GM18505 (cell line): ENCODE measurements around the gene NEUROD2.

Experiments
- ATAC-seq: cut with Tn5 transposase; IDR thresholded peaks from one replicate; pipeline ENCODE4 v1.9.1; 2021; ENCODE audit not compliant: unreplicated experiment
- POLR2A ChIP-seq: IDR thresholded peaks from 4 replicates; pipeline ENCODE4 v1.6.1; 2011; ENCODE audit warnings: borderline replicate concordance; ENCODE audit not compliant: insufficient read depth, insufficient read length; ENCODE audit errors: extremely low read depth

Gene NEUROD2

DNA sequence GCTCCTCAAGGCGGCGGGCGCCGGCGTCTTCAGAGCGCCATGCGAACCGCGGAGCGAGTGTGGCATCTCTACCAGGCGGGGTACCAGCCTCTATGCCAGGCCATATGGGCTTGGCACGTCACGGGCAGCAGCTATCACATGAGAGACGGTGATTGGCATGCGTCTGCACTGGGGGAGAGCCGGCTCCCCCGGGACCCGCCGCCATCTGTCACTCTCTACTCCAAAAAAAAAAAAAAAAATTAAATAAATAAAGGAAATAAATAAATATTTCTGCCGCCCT lies at the start of gene NEUROD2:
TSS of gene NEUROD2 (minus strand) at position 70 of the 280 bp plus-strand sequence. CDS start 1,321 bp downstream, outside the sequence.
- ATAC-seq, result no peak
- TF ChIP-seq POLR2A, result no peak

DNA sequence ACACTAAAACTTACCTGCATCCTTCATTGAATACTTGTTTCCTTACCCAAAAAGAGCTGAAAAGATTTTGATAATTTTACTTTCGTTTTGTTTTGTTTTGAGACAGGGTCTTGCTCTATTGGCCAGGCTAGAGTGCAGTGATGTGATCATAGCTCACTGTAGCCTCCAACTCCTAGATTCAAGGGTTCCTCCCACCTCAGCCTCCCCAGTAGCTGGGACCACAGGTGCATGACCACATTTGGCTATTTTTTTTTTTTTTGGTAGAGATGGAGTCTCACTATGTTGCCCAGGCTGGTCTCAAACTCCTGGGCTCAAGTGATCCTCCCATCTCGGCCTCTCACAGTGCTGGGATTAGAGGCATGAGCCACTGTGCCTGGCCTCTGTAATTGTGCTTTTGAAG lies 47.4 kb upstream of the NEUROD2 start:
- no peak for ATAC-seq

DNA sequence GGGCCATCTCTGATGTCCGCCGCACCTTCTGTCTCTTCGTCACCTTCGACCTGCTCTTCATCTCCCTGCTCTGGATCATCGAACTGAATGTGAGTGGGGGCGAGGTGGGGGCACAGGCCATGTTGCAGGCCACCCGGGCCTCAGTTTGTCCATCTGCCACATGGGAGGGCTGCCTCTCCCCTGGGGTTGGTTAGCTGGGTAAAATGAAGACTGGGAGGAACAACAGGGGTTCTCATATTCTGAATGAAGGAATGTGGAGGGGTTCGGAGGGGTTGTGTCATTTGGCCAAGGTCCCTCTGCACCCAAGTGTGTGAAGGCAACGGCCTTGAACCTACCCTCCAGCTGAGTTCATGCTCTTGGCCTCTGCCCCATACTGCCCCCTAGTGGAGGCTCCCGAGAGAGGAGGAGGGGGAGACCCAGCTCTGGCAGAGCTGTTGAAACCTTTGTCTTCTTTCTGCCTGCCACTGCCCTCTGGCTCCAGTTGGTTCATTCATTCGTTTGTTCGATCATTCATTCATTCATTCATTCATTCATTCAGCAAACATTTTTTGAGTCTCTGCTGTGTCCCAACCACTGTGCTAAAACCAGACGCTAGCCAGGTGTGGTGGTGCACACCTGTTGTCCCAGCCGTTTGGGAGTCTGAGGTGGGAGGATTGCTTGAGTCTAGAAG lies 46.1 kb upstream of the NEUROD2 start:
- no peak for ATAC-seq
- no peak for TF ChIP-seq POLR2A

More for the DNA sequence above, 47.4 kb upstream of the NEUROD2 start:
- TF ChIP-seq POLR2A, result no peak

DNA sequence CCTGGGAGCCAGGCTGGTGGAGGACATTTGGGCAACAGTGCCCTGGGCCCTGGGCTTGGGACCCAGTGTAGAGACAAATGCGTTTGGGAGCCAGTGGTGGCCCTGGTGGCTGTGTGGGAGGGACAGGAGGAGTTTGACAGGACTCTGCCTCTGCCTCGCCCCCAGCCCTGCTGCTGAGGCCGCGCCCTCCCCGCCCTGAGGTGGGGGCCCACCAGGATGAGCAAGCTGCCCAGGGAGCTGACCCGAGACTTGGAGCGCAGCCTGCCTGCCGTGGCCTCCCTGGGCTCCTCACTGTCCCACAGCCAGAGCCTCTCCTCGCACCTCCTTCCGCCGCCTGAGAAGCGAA lies 45.6 kb upstream of the NEUROD2 start:
- ATAC-seq, result no peak
- TF ChIP-seq POLR2A, result no peak

DNA sequence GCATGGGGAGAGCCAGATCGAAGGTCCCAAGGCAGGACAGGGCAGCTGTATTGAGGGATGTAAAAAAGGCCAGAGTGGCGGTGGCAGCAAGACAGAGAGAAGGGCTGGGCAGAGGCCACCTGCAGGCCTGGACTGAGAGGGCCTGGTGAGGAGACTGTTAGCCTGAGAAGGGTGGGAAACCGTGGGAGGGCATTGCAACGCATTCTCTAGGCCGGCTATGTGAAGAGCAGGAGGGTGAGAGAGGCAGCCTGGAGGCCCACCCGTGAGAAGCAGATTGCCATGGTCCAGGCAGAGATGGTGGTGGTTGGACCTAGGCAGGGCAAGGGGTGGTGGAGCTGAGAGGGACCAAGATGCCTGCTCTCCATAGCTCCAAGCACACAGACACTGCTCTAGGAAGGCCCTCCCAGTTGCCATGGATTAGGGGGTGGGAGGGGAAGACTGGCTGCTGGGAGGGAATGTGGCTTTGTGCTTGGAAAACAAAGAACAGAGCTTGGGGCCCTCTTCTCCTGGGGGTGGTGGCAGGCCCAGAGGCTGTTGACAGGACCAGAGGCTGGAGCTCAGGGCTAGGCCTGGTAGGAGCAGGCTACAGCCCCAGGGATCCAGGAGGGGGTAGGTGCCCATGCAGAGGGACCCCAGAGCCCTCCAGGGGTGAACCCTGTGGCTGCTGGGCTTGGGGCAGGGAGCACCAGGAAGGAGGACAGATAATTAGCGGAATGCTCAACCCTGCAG lies 45.0 kb upstream of the NEUROD2 start:
- no peak for TF ChIP-seq POLR2A
- no peak for ATAC-seq

DNA sequence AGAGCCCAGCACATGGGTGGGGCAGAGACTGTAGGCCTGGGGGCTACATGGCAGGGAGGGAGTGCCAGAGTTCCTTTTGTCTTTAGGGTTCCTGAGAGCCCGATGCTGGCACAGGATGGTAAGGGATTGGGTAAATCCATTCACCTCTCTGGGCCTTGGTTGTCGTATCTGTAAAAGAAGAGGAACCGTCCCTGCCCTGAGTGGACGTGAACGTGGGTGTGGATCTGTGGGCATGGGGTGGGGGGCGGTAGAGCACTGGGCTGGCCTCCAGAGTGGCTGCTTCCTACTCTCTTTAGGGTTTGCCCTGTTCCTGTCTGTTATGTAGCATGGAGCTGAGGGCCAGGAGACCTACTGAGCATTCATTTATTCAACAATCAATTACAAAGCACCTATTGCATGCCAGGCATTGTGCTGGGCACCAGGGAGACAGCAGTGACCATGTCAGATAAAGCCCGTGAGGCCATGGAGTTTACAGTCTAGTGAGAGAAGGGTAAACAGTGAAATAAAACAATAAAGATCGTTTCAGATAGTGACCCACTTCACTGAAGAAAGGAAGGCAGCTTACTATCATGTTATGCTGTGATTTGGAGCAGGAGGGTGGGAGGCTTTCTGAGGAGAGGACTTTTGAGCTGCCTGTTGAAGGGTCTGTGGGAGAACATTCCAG lies 44.3 kb upstream of the NEUROD2 start:
- TF ChIP-seq POLR2A, result no peak
- ATAC-seq, result no peak

DNA sequence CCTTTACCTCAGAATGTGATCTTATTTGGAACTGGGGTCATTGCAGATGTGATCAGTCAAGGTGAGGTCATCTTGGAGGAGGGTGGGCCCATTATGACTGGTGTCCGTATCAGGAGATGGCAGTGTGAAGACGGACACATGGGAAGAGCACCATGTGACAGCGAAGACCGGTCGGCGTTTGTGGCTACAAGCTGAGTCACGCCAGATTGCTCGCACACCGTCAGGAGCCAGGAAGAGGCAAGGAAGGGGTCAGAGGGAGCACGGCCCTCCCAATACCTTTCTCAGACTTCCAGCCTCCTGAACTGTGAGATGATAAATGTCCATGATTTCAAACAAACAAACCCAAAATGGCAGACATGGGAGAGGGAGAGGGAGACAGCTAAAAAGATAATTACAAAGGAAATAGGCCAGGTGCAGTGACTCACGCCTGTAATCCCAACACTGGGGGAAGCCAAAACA lies 42.4 kb upstream of the NEUROD2 start:
- ATAC-seq, result no peak
- no peak for TF ChIP-seq POLR2A

DNA sequence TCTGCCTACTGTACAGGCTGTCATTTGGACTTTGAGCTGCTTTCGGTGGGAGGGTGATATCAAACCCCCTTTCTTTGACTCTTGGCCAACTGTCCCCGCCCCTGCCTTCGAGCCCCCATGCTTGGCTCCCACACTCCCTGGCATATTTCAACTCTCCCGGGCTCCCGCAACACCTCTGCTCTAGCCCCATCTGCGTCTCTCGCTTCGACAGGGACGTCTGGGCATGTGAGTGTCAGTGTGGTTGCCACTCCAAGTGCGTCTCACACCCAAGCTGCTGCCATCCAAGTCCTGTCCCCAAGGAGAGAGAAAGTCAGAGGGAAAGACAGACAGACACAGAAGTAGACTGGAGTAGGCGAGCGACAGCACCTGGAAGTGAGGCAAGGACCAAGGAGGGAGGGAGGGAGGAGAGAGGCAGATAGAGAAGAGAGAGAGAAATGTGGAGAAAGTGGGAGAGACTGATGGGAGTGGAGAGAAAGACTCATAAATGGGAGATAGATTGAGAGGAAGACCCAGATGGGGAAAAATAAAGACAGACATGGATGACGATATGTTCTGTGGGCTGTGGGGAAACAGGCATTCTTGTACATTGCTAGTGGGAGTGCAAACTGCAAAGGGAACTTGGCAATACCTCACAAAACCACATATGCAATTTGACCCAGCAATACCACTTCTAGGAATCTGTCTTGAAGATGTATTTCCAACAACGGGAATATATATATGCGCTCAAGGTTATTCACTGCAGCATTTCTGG lies 41.1 kb upstream of the NEUROD2 start:
- no peak for ATAC-seq
- no peak for TF ChIP-seq POLR2A

DNA sequence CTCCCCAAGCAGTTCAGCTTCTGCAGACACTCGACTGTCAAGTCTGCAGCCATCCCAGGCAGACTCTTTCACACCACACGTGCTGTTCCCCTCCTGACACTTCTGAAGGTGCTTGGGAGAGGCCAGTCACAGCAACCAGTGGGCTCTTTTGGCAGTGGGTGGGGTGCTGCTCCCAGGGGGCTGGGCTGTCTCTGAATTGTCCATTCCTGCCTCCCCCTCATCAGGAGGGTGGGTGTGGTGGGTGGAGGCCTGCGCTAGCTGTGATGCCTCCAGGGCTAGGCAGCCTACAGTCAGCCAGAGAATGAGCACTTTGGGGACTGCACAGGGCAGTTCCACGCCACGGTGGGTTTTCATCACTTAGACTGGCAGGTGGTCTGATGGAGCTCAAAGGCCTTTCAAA lies 39.5 kb upstream of the NEUROD2 start:
- no peak for ATAC-seq
- TF ChIP-seq POLR2A, result no peak

DNA sequence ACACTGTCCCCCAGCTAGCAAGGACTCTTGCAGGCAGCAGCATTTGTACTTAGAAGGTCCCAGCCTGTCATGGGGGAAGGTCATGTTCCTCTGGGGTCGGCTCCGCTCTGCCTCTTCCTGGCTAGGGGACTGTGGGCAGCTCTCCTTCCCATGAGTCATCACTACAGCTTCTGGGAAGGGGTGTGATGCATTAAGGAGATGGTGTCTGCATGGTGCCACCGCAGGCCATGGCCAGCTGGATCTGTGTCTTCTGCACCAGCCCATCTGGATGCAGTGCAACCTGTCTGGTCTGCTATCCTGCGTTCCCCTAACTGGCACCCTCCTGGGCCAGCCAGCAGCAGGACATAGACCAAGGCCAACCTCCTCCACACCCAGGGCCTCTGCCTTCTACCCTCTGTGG lies 35.6 kb upstream of the NEUROD2 start:
- no peak for TF ChIP-seq POLR2A
- no peak for ATAC-seq

DNA sequence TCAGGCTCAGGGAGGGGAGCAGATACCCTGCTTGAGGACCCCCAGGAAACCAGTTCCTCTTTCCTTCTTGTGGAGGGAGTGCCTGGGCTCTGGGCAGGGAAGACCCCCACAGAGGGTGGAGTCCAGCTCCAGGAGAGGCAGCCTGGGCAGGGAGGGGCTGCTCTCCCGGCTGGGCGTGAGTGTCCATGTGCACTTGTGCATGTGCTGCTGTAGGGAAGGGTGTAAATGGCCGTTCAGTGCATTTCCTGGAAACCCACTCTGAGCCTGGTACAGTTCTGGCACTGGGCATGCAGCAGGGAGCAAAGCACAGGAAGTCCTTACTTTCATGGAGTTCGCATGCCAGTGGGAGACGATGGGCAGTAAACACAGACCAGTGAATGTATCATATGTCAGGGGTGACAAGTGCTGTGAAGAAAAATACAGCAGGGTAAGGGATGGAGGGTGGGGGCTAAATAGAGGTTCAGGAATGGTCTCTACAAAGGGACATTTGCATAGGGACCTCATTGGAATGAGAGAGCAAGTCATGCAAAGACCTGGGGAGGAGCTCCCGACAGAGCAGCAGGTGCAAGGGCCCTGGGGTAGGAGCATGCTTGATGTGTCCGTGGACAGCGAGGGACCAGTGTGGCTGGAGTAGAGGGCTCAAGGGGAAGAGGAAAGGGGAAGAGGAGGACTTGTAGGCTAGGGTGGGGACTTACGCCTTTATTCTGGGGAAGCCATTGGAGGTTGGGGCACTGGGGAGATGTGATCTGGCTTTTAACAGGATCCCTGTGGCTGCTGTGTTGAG lies 34.8 kb upstream of the NEUROD2 start:
- TF ChIP-seq POLR2A, result no peak
- no peak for ATAC-seq

DNA sequence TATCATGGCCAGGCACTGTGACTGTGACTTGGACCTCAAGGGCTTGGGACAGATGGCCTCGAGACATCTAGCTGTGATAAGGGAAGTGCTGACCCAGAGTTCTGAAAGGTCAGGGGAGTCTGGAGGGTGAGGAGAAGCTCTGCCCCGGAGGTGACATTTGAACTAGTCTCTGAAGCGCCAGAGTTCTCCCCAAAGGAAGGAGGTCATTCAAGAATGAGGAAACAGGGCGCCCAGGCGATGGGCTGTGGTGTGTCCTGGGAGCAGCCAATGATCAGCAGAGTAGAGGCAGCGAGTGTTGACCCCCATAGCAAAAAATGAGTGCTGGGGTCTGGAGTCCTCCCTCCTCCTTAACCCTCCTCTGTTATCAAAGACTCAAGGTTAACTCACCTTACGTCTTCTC lies 34.2 kb upstream of the NEUROD2 start:
- no peak for TF ChIP-seq POLR2A
- no peak for ATAC-seq

DNA sequence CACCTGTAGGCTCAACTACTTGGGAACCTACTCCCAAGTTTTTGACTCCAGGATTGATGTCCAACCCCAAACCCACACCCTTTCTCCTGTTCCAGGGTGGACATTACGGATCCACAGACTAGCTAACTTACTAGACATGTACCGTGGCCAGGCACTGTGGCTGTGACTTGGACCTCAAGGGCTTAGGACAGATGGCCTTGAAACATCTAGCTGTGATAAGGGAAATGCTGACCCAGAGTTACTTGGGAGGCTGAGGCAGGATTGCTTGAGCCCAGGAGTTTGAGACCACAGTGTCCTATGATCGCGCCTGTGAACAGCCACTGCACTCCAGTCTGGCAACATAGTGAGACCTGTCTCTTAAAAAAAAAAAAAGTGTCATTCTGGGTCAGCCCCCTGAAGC lies 33.4 kb upstream of the NEUROD2 start:
- ATAC-seq, result no peak
- TF ChIP-seq POLR2A, result no peak
